ENCODE data around the gene NCKAP5. TPM values are rescaled to one million over a fixed set of nuclear protein-coding genes. Genes with fewer than 3 reads are reported as not detected.

NCKAP5 gene
- total RNA-seq, 1 experiment from 2014 or later = not detected

DNA sequence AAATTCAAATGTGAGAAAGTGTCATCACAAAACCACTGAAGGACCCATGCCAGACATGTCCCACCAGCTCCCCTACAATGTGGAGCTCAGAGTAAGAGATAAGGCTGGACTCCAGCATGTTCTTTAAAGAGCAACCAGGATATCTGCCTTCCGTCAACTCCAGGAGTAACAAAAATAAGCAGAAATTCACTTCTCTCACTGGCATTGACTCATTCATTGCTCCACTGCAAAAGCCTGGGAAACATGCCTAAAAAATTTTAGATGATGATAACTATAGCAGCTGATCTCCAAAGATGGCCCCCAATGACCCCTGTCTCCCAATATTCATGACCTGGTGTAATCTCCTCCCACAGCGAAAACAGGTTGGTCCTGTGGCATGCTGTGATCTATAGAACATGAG, 314.5 kb downstream of the NCKAP5 start:
- Mint-ChIP-seq H3K27ac (ENCODE audit: low read depth, unreplicated experiment) (no peak overlapping the region), H3K4me3 (ENCODE audit: unreplicated experiment) (no peak overlapping the region), H3K36me3 (ENCODE audit: insufficient read depth, unreplicated experiment) (no peaks in the 10 kb centered on the region), H3K4me1 (ENCODE audit: insufficient read depth, unreplicated experiment) (no peaks in the 10 kb centered on the region), H3K9me3 (ENCODE audit: unreplicated experiment) (peaks cover 6% of the 10 kb centered on the region), H3K27me3 (ENCODE audit: insufficient read depth, unreplicated experiment) (no peaks in the 10 kb centered on the region)
- intact Hi-C loops (cut with micrococcal nuclease) = no loop called here
- no TSS peak for BruUV-seq (replicated peaks)
- DNase-seq (ENCODE audit: unreplicated experiment) = no peak
- TF ChIP-seq, protein P1, sequence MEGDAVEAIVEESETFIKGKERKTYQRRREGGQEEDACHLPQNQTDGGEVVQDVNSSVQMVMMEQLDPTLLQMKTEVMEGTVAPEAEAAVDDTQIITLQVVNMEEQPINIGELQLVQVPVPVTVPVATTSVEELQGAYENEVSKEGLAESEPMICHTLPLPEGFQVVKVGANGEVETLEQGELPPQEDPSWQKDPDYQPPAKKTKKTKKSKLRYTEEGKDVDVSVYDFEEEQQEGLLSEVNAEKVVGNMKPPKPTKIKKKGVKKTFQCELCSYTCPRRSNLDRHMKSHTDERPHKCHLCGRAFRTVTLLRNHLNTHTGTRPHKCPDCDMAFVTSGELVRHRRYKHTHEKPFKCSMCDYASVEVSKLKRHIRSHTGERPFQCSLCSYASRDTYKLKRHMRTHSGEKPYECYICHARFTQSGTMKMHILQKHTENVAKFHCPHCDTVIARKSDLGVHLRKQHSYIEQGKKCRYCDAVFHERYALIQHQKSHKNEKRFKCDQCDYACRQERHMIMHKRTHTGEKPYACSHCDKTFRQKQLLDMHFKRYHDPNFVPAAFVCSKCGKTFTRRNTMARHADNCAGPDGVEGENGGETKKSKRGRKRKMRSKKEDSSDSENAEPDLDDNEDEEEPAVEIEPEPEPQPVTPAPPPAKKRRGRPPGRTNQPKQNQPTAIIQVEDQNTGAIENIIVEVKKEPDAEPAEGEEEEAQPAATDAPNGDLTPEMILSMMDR (IDR thresholded peaks at IDR 0.05; ENCODE audit: unreplicated experiment) = no peak
- ChIA-PET CTCF (interaction anchor here (0.6 to 1.4 kb wide), 3 partner anchors 12 to 568 kb away, joined by 3 to 4 read pairs (median 3); no protein-coding TSS in a partner anchor), POLR2A (no interaction called here)

DNA sequence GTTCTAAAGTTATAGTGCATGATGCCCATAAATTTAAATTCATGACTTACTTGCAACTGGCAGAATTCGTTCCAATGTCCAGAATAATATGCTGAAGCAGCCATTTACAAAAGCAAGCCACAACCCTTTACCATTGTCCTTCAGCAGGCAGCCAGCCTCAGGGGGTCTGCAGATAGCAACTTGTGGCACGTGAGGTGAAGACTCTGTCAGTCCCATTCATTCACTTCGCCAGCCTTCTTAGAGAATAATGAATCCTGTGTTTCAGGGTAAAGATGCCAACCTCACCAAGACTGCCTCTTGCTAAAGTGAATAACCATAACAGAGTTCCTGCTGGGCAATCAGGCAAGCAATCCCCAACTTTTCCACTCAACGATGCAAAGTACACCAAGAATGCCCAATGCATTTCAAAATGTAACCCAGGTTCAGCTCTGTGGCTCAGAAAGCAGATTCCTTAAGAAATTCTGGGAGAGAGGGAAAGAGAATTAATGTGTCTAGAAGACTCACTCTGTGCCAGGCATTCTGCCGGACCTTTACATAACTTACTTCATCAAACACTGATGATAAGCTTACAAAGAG, 315.4 kb downstream of the NCKAP5 start:
- POLR2A ChIA-PET = no interaction called here

DNA sequence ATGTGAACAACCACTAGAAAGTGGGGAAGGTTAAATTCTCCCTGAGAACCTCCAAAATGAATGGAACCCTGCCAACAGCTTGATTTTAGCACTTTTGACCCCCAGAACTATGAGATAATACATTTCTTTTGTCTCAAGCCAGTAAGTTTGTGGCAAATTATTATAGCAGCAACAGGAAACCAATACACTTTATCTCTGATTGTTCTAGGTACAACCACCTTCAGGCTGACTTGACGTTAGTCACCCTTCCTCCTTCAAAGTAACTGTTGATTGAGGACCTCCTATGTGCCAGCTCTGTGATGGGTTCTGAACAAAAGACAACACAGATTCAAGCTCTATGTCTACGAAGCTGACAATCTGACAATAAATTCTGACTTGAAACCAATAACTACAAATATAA, 318.9 kb downstream of the NCKAP5 start:
- TF ChIP-seq, protein P1 (IDR thresholded peaks at IDR 0.05; ENCODE audit: unreplicated experiment) = no peak
- no TSS peak for BruUV-seq (replicated peaks)
- intact Hi-C loops (cut with micrococcal nuclease) = no loop called here

More for the DNA sequence above, 315.4 kb downstream of the NCKAP5 start:
- TF ChIP-seq, protein P1 (IDR thresholded peaks at IDR 0.05; ENCODE audit: unreplicated experiment) = no peak
- Mint-ChIP-seq H3K9me3 (ENCODE audit: unreplicated experiment) (peaks cover 6% of the 10 kb centered on the region), H3K27ac (ENCODE audit: low read depth, unreplicated experiment) (no peak overlapping the region), H3K36me3 (ENCODE audit: insufficient read depth, unreplicated experiment) (no peaks in the 10 kb centered on the region), H3K4me3 (ENCODE audit: unreplicated experiment) (no peak overlapping the region), H3K27me3 (ENCODE audit: insufficient read depth, unreplicated experiment) (no peaks in the 10 kb centered on the region), H3K4me1 (ENCODE audit: insufficient read depth, unreplicated experiment) (no peaks in the 10 kb centered on the region)
- CTCF ChIA-PET = interaction anchor here (1.4 kb wide), 1 partner anchor 12 kb away, joined by 3 read pairs; no protein-coding TSS in a partner anchor
- BruUV-seq (replicated peaks) = no TSS peak
- DNase-seq (ENCODE audit: unreplicated experiment) = no peak
- intact Hi-C loops (cut with micrococcal nuclease) = no loop called here

DNA sequence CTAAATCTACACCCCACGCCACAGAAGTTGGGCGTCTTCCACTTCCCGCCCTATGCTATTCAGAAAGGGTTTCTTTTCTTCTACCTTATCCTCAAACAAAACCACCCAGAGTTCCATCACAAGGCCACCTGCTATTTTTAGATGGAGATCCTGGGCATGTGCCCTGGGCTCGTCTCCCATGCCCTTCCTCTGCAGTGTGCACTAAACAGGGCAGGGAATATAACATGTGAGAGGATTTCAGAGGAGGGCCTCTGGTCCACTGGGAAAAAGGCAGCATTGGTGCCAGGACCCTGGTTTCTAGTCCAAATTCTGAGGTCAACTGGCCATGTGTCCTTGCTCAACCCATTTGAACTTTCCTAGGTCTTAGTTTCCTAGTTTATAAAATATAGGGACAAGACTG, 320.0 kb downstream of the NCKAP5 start:
- TF ChIP-seq, protein P1 (IDR thresholded peaks at IDR 0.05; ENCODE audit: unreplicated experiment) = no peak
- H3K9me3 Mint-ChIP-seq (ENCODE audit: unreplicated experiment) = peaks cover 6% of the 10 kb centered on the region
- H3K4me1 Mint-ChIP-seq (ENCODE audit: insufficient read depth, unreplicated experiment) = no peaks in the 10 kb centered on the region
- no peaks in the 10 kb centered on the region for H3K27me3 Mint-ChIP-seq (ENCODE audit: insufficient read depth, unreplicated experiment)
- CTCF ChIA-PET = no interaction called here
- intact Hi-C loops (cut with micrococcal nuclease) = no loop called here
- POLR2A ChIA-PET = no interaction called here
- DNase-seq (ENCODE audit: unreplicated experiment) = no peak
- H3K36me3 Mint-ChIP-seq (ENCODE audit: insufficient read depth, unreplicated experiment) = no peaks in the 10 kb centered on the region
- no TSS peak for BruUV-seq (replicated peaks)
- H3K27ac Mint-ChIP-seq (ENCODE audit: low read depth, unreplicated experiment) = no peak overlapping the region
- no peak overlapping the region for H3K4me3 Mint-ChIP-seq (ENCODE audit: unreplicated experiment)

More for the DNA sequence above, 318.9 kb downstream of the NCKAP5 start:
- DNase-seq (ENCODE audit: unreplicated experiment) = no peak
- no peaks in the 10 kb centered on the region for H3K36me3 Mint-ChIP-seq (ENCODE audit: insufficient read depth, unreplicated experiment)
- ChIA-PET CTCF (no interaction called here), POLR2A (no interaction called here)
- H3K4me1 Mint-ChIP-seq (ENCODE audit: insufficient read depth, unreplicated experiment) = no peaks in the 10 kb centered on the region
- no peak overlapping the region for H3K27ac Mint-ChIP-seq (ENCODE audit: low read depth, unreplicated experiment)
- no peaks in the 10 kb centered on the region for H3K27me3 Mint-ChIP-seq (ENCODE audit: insufficient read depth, unreplicated experiment)
- H3K9me3 Mint-ChIP-seq (ENCODE audit: unreplicated experiment) = peaks cover 6% of the 10 kb centered on the region
- H3K4me3 Mint-ChIP-seq (ENCODE audit: unreplicated experiment) = no peak overlapping the region

All from MCF 10A (cell line).